Measurements from ENCODE around the gene HELLS.
"Not testable (repeated sequence)": the region's sequence is repeated elsewhere in the genome, so short reads cannot be mapped to it uniquely, and the experiment has no call there.

HELLS gene

DNA sequence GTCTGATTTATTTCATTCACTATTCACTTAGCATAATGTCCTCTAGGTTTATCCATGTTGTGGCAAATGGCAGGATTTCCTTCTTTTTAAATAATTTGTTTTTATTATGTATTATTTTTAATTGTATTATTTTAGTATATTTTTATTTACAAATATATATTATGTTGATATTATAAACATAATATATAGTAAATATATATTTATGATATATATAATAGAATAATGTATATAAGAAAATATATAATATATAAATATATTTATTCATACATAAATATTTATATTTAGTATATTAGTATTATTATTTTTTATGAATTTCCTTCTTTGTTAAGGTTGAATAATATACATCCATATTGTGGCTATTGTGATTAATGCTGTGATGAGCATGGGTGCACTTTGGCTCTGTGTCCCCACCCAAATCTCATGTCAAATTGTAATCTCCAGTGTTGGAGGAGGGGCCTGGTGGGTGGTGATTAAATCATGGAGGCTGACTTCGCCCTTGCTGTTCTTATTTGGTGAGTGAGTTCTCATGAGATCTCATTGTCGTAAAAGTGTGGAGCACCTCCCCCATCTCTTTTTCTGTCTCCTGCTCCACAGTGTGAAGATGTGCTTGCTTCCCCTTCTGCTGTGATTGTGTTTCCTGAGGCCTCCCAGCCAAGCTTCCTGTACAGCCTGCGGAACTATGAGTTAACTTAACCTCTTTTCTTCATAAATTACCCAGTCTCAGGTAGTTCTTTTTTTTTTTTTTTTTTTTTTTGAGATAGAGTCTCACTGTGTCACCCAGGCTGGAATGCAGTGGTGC, 85.7 kb downstream of the HELLS start:
- Histone ChIP-seq H3K4me3 (ENCODE audit: low read depth, low read length) (no peak overlapping the region), H3K4me1 (no peaks in the 10 kb centered on the region), H3K27me3 (no peaks in the 10 kb centered on the region), H3K9me3 (no peaks in the 10 kb centered on the region), H3K36me3 (no peaks in the 10 kb centered on the region)
- TF ChIP-seq, protein P1, sequence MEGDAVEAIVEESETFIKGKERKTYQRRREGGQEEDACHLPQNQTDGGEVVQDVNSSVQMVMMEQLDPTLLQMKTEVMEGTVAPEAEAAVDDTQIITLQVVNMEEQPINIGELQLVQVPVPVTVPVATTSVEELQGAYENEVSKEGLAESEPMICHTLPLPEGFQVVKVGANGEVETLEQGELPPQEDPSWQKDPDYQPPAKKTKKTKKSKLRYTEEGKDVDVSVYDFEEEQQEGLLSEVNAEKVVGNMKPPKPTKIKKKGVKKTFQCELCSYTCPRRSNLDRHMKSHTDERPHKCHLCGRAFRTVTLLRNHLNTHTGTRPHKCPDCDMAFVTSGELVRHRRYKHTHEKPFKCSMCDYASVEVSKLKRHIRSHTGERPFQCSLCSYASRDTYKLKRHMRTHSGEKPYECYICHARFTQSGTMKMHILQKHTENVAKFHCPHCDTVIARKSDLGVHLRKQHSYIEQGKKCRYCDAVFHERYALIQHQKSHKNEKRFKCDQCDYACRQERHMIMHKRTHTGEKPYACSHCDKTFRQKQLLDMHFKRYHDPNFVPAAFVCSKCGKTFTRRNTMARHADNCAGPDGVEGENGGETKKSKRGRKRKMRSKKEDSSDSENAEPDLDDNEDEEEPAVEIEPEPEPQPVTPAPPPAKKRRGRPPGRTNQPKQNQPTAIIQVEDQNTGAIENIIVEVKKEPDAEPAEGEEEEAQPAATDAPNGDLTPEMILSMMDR (IDR thresholded peaks at IDR 0.05; ENCODE audit: low read depth, low read length): no peak
- DNase-seq: no peak

DNA sequence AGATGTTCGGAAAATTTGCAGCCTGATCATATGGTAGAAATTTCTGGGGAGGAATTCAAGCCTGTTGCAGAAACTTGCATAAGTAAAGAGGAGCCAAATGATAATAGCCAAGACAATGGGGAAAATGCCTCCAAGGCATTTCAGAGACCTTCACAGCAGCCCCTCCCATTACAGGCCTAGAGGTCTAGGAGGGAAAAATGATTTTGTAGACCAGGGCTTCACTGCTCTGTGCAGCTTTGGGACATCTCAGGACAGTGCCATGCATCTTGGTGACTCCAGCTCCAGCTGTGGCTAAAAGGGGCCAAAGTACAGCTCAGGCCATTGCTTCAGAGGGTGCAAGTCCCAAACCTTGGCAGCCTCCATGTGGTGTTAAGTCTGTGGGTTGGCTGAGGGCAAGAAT, 87.4 kb downstream of the HELLS start:
- Histone ChIP-seq H3K36me3 (no peaks in the 10 kb centered on the region), H3K4me3 (ENCODE audit: low read depth, low read length) (no peak overlapping the region), H3K27me3 (no peaks in the 10 kb centered on the region), H3K4me1 (no peaks in the 10 kb centered on the region), H3K9me3 (no peaks in the 10 kb centered on the region)
- TF ChIP-seq, protein P1 (IDR thresholded peaks at IDR 0.05; ENCODE audit: low read depth, low read length): no peak
- no peak for DNase-seq

DNA sequence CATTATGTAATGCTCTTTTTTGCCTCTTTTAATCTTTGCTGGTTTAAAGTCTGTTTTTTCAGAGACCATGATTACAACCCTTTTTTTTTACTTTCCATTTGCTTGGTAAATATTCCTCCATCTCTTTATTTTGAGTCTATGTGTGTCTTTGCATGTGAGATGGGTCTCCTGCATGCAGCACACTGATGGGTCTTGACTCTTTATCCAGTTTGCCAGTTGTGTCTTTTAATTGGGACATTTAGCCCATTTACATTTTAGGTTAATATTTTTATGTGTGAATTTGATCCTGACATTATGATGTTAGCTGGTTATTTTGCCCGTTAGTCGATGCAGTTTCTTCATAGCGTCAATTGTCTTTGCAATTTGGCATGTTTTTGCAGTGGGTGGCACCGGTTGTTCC, 92.5 kb downstream of the HELLS start:
- H3K36me3 ChIP-seq; H3K9me3 ChIP-seq; H3K4me1 ChIP-seq; DNase-seq; H3K4me3 ChIP-seq (ENCODE audit: low read depth, low read length); H3K27me3 ChIP-seq: not testable (repeated sequence)

DNA sequence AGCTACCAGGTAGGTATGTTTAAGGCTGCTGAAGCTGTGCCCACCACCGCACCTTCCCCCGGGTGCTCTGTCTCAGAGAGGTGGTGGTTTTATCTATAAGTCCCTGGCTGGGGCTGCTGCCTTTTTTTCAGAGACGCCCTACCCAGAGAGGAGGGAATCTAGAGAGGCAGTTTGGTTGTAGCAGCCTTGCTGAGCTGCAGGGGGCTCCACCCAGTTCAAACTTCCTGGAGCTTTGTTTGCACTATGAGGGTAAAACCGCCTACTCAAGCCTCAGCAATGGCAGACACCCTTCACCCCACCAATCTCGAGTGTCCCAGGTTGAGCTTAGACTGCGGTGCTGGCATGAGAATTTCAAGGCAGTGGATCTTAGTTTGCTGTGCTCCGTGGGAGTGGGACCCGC, 94.3 kb downstream of the HELLS start:
- TF ChIP-seq, protein P1 (IDR thresholded peaks at IDR 0.05; ENCODE audit: low read depth, low read length): no peak
- Histone ChIP-seq H3K9me3 (no peaks in the 10 kb centered on the region), H3K4me3 (ENCODE audit: low read depth, low read length) (no peak overlapping the region), H3K4me1 (no peaks in the 10 kb centered on the region), H3K27me3 (no peaks in the 10 kb centered on the region), H3K36me3 (no peaks in the 10 kb centered on the region)
- no peak for DNase-seq

DNA sequence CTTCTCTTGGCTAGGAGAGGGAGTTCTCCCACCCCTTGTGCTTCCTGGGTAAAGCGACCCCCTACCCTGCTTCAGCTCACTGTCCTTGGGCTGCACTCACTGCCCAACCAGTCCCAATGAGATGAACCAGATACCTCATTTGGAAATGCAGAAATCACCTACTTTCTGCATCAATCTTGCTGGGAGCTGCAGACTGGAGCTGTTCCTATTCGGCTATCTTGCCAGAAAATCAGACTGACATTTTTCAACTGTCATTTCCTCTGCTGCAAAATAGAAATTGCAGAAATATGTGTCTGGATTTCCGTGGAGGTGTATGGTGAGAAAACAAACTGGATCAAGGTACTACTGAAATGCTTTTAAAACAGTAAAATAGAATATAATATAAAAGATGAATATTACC, 95.0 kb downstream of the HELLS start:
- H3K4me3 ChIP-seq (ENCODE audit: low read depth, low read length): no peak overlapping the region
- H3K36me3 ChIP-seq: no peaks in the 10 kb centered on the region
- no peak for DNase-seq
- TF ChIP-seq, protein P1 (IDR thresholded peaks at IDR 0.05; ENCODE audit: low read depth, low read length): no peak
- no peaks in the 10 kb centered on the region for H3K9me3 ChIP-seq
- H3K27me3 ChIP-seq: no peaks in the 10 kb centered on the region
- no peaks in the 10 kb centered on the region for H3K4me1 ChIP-seq

DNA sequence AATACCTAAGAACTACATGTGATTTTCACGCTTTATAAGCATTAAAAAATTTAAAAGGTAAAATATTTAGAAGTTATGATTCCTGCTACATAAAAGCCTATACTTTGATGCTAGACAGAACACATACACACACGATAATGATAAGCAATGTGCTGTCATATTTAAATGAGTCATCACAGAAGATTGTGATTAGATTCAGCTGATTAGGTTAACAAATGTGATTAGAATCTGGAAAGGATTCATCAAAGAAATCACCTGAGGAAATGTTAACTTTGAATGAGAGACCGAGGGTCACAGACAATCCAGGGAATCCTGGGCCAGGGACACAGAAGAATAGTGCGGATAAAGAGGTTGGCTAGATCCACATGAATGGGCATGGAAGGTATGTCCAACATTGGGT, 95.9 kb downstream of the HELLS start:
- TF ChIP-seq, protein P1 (IDR thresholded peaks at IDR 0.05; ENCODE audit: low read depth, low read length): no peak
- DNase-seq: no peak
- no peaks in the 10 kb centered on the region for H3K9me3 ChIP-seq
- no peaks in the 10 kb centered on the region for H3K27me3 ChIP-seq
- no peaks in the 10 kb centered on the region for H3K4me1 ChIP-seq
- H3K36me3 ChIP-seq: no peaks in the 10 kb centered on the region
- H3K4me3 ChIP-seq (ENCODE audit: low read depth, low read length): no peak overlapping the region

Data from BE2C (cell line).